Heart left ventricle (tissue), 16 donors: ENCODE results near the gene CD164L2. TPM values are rescaled to one million over a fixed set of nuclear protein-coding genes. Genes with fewer than 3 reads are reported as not detected.
"Not testable (repeated sequence)": the region's sequence is repeated elsewhere in the genome, so short reads cannot be mapped to it uniquely, and the experiment has no call there.

ENCODE experiments used
- ATAC-seq, 4 donors: fragments of 200-7000 bp; cut with Tn5 transposase; one replicate each; pipeline ENCODE4 v1.9.1; 2020 to 2022; ENCODE audit warnings: moderate library complexity in 4 of 4, mild to moderate bottlenecking in 3 of 4, moderate number of reproducible peaks in 1 of 4
- DNase-seq, 5 donors: peaks; one replicate each; pipeline ENCODE4 v3.0.0-alpha.2; 2020
- H3K27ac ChIP-seq, 12 donors: fragments of 200-600 bp; sonication (generic) in 4 of 12; one replicate each; pipeline versions ENCODE4 v1.5.0 to v1.8.0; 2016 to 2022; ENCODE audit warnings: mild to moderate bottlenecking in 2 of 12
- H3K27me3 ChIP-seq, 9 donors: fragments of 200-600 bp; sonication (generic) in 2 of 9; one replicate each; pipeline versions ENCODE4 v1.5.1 to v1.8.0; 2016 to 2022; ENCODE audit warnings: mild to moderate bottlenecking in 3 of 9
- H3K36me3 ChIP-seq, 9 donors: fragments of 200-600 bp; sonication (generic) in 2 of 9; one replicate each; pipeline versions ENCODE4 v1.5.0 to v1.8.0; 2018 to 2022; ENCODE audit warnings: mild to moderate bottlenecking in 2 of 9
- H3K4me1 ChIP-seq, 12 donors: fragments of 200-600 bp; sonication (generic) in 4 of 12; one replicate each; pipeline versions ENCODE4 v1.5.0 to v1.8.0; 2016 to 2022; ENCODE audit warnings: mild to moderate bottlenecking in 3 of 12
- H3K4me3 ChIP-seq, 12 donors: fragments of 200-600 bp; sonication (generic) in 4 of 12; one replicate each; pipeline versions ENCODE4 v1.5.0 to v1.8.0; 2017 to 2022; ENCODE audit warnings: mild to moderate bottlenecking in 9 of 12, moderate library complexity in 4 of 12
- H3K9me3 ChIP-seq, 12 donors: fragments of 200-600 bp; sonication (generic) in 4 of 12; one replicate each; pipeline versions ENCODE4 v1.5.0 to v1.8.0; 2016 to 2022; ENCODE audit warnings: mild to moderate bottlenecking in 1 of 12
- POLR2A ChIP-seq, 2 donors: fragments of 450-650 bp; IDR thresholded peaks; one replicate each; pipeline ENCODE4 v1.6.1; 2017; ENCODE audit warnings: antibody characterized with exemption in 2 of 2, mild to moderate bottlenecking in 2 of 2, moderate library complexity in 2 of 2
- WGBS, 4 donors: extraction: QIAGEN DNeasy Blood & Tissue Kit in 2 of 4; methylation state at CpG; one replicate each; pipeline versions ENCODE4 v1.1.5 to v1.1.7; 2013 to 2018; 5-methylcytosine and 5-hydroxymethylcytosine counted together
- intact Hi-C, 10 donors: fragments of 100-400 bp; cut with DNase I; formaldehyde crosslinking; loops; one replicate each; pipeline versions ENCODE4 v1.11.1 to v1.14.2; 2022
- polyA plus RNA-seq, 2 donors: library from polyadenylated mRNA; stranded (reverse); fragments of 200-250 nt; gene quantifications; one replicate each; pipeline ENCODE4 v1.2.3, GENCODE V29; 2013
- total RNA-seq, 9 donors: library from RNA; depleted of rRNA in 2 of 9; stranded (reverse); fragments of >200 nt in 2 of 9; fragmentation: NEBNext Ultra II Directional in 3 of 9; extraction: Animal tissue kit (Norgen Biotek cat#: 25700) in 3 of 9; gene quantifications; one replicate each; pipeline versions ENCODE4 v1.1.0 to v1.2.4, GENCODE V29; 2016 to 2023
- TF ChIP-seq, protein P1 (sequence below), 12 donors: fragments of 200-600 bp; sonication (generic) in 4 of 12; IDR thresholded peaks; one replicate each; pipeline versions ENCODE4 v1.5.0 to v1.8.0; 2018 to 2022; ENCODE audit warnings: antibody characterized with exemption in 12 of 12, mild to moderate bottlenecking in 5 of 12
- donor health status: ischemic (EF 13 %, LVEDD 7.1; RV severe dilation, severe dysfunction).
- donor health status: healthy with polysubstance abuse.
- donor health status: DM: no; HTN: yes; CAD: no.
- donor health status: DM: no; HTN: no; CAD: no.
- donor health status: ischemic (EF 25% LVEDD 6.9; RV normal size, moderate dysfunction).
- donor health status: ischemic (EF 25% LVEDD 5.7; RV mildly dilated, moderate dysfunction).
- donor health status: healthy.
- donor health status: DM: yes; HTN: yes; CAD: no.
- donor health status: ischemic (EF 35%, LVEDD 5.7; RV mildly dilated, moderate dysfunction).
- donor health status: nonischemic (EF 11% LVEDD 7.7; RV severe dilation, severe dysfunction).
- donor health status: DM: yes; HTN: yes; CAD: no.
- donor health status: PGD.
- donor health status: ischemic (EF 29% LVEDD 5.4; RV normal size, mild dysfunction).
- donor health status: nonischemic (EF 23%, LVEDD 6.1; RV moderate dilation, normal function).

CD164L2 gene
- total and polyA plus RNA-seq, 11 donors = not detected

DNA sequence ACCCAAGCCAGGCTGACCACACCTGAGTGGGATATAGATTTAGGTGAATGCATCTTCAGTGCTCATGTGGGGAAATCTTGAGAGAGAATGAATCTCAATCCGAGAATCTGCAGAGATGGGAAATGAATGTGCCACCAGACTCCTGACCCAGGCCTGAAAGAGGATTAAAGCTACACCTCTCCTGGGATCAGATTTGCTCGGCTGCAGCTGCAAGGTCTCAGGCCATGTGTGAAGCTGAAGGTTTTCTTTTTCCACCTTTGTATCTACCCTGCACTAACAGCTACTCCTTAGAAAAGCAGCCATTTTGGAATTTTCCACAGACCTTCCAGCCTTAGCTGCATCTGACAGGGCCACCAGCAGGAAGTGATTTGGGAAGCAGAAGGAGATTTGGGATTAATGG, 27.6 kb upstream of the CD164L2 start:
- 64 to 86% (median 85%) methylated on average over 2 of the region's 2 CpGs for WGBS, 4 donors
- intact Hi-C loops = loop anchor here in 1 of 10 donors (5.0 kb wide), 1 partner anchor 252 kb away; no protein-coding TSS in a partner anchor
- H3K27ac ChIP-seq = no peak overlapping the region

DNA sequence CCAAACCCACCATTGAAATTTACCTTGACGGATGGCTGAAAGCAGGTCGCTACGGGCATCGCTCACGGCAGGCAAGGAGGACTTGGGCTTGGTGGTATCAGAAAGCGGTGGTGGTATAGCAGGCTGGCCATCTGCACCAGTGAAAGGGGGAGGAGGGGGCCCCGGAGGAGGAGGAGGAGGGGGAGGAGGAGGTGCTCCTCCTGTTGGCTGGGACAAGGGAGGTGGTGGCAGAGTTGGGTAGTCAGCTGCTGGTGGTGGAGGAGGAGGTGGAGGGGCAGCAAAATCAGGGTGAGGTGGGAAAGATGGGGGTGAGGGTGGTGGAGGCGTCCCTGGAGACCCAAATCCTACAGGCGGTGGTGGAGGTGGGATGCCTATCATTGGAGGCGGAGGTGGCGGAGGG, 26.5 kb upstream of the CD164L2 start:
- H3K27me3 ChIP-seq = no peaks in the 10 kb centered on the region
- H3K4me3 ChIP-seq = no peak overlapping the region
- DNase-seq (no peak), ATAC-seq (no peak)
- peaks cover 0 to 88% (median 82%) of the 10 kb centered on the region in 9 donors for H3K36me3 ChIP-seq
- peaks cover 7 to 49% (median 34%) of the 10 kb centered on the region in 12 donors for H3K4me1 ChIP-seq
- 93 to 95% (median 94%) methylated on average over 11 of the region's 11 CpGs for WGBS, 4 donors
- no peak overlapping the region for H3K27ac ChIP-seq
- TF ChIP-seq POLR2A (IDR thresholded peaks at IDR 0.05) = no peak
- TF ChIP-seq, protein P1, sequence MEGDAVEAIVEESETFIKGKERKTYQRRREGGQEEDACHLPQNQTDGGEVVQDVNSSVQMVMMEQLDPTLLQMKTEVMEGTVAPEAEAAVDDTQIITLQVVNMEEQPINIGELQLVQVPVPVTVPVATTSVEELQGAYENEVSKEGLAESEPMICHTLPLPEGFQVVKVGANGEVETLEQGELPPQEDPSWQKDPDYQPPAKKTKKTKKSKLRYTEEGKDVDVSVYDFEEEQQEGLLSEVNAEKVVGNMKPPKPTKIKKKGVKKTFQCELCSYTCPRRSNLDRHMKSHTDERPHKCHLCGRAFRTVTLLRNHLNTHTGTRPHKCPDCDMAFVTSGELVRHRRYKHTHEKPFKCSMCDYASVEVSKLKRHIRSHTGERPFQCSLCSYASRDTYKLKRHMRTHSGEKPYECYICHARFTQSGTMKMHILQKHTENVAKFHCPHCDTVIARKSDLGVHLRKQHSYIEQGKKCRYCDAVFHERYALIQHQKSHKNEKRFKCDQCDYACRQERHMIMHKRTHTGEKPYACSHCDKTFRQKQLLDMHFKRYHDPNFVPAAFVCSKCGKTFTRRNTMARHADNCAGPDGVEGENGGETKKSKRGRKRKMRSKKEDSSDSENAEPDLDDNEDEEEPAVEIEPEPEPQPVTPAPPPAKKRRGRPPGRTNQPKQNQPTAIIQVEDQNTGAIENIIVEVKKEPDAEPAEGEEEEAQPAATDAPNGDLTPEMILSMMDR (IDR thresholded peaks at IDR 0.05) = no peak
- intact Hi-C loops = loop anchor here in 4 of 10 donors (5.0 to 10.0 kb wide), 5 partner anchors 115 to 255 kb away; partner anchors contain the start of gene AHDC1 (in 1 of the 4)
- H3K9me3 ChIP-seq = no peaks in the 10 kb centered on the region

More for the DNA sequence above, 27.6 kb upstream of the CD164L2 start:
- no peak for ATAC-seq
- no peaks in the 10 kb centered on the region for H3K9me3 ChIP-seq
- TF ChIP-seq, protein P1 (IDR thresholded peaks at IDR 0.05) = no peak
- no peak for TF ChIP-seq POLR2A (IDR thresholded peaks at IDR 0.05)
- H3K27me3 ChIP-seq = no peaks in the 10 kb centered on the region
- H3K4me3 ChIP-seq = no peak overlapping the region
- peaks cover 0 to 98% (median 92%) of the 10 kb centered on the region in 9 donors for H3K36me3 ChIP-seq
- no peak for DNase-seq
- H3K4me1 ChIP-seq = peaks cover 3 to 39% (median 24%) of the 10 kb centered on the region in 12 donors

DNA sequence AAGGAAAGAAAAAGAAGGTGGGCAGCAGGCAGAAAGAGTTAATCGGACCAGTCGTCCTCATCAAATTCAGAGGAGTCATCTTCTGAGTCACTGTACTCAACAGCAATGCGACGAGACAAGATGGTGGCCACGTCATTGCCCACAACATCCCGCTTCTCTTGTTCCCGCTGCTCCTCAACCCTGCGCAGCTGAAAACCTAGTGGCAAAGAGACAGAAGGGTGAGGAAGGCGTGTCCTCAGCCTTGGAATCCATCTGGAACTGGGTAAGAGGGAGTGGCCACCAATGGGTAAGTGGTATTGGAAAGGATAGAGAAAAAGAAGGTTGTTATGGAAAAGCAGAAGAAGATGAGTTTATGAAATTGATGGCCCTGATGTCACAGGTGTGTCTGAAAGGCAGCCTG, 25.0 kb upstream of the CD164L2 start:
- intact Hi-C loops = loop anchor here in 4 of 10 donors (5.0 to 10.0 kb wide), 4 partner anchors 117 to 257 kb away; partner anchors contain the start of gene AHDC1 (in 1 of the 4)
- TF ChIP-seq POLR2A (IDR thresholded peaks at IDR 0.05) = no peak
- TF ChIP-seq, protein P1 (IDR thresholded peaks at IDR 0.05) = no peak
- H3K27me3 ChIP-seq = no peaks in the 10 kb centered on the region
- H3K4me3 ChIP-seq = no peak overlapping the region
- no peak for DNase-seq
- no peak for ATAC-seq
- peaks cover 0 to 72% (median 66%) of the 10 kb centered on the region in 9 donors for H3K36me3 ChIP-seq
- peak overlapping the region in 1 of 12 donors; percentile 2 for H3K27ac ChIP-seq
- 94 to 95% (median 95%) methylated on average over 9 of the region's 9 CpGs for WGBS, 4 donors
- peaks cover 15 to 52% (median 43%) of the 10 kb centered on the region in 12 donors for H3K4me1 ChIP-seq
- no peaks in the 10 kb centered on the region for H3K9me3 ChIP-seq

DNA sequence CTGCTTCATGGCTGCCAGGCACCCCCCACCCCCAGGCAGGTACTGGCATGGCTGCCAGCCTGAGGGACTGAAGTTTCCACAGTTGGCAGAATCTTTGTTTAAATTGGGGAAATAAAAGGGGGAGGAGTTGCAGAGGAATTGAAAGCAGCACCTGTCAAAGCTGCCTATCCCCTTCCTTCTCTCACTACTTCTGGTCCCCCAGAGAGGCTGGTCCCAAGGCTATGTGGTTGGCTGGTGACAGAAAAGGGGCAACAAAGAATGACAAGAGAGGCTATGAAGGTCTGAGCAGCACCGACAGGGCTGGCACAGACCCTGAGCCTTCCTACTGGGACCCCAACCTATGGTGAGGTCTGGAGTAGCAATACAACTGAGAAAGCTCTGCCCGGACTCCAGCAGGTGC, 23.7 kb upstream of the CD164L2 start:
- not testable (repeated sequence) for H3K9me3 ChIP-seq, DNase-seq, H3K27me3 ChIP-seq, ATAC-seq, H3K4me3 ChIP-seq
- peaks cover 0 to 59% (median 53%) of the 10 kb centered on the region in 9 donors for H3K36me3 ChIP-seq
- intact Hi-C loops = loop anchor here in 4 of 10 donors (5.0 to 10.0 kb wide), 4 partner anchors 118 to 258 kb away; partner anchors contain the start of gene AHDC1 (in 1 of the 4)
- 80 to 92% (median 90%) methylated on average over 2 of the region's 2 CpGs for WGBS, 4 donors
- H3K4me1 ChIP-seq = peaks cover 24 to 57% (median 52%) of the 10 kb centered on the region in 12 donors
- peak overlapping the region; percentile 76 to 87 (median 85) for H3K27ac ChIP-seq
